ENCODE measurements around the gene PPP1R12B. TPM values are rescaled to one million over a fixed set of nuclear protein-coding genes. Genes with fewer than 3 reads are reported as not detected.

Gene PPP1R12B
- total RNA-seq, 3 donors from 2014 or later, result 80.9 to 655 (median 89.0) TPM

DNA sequence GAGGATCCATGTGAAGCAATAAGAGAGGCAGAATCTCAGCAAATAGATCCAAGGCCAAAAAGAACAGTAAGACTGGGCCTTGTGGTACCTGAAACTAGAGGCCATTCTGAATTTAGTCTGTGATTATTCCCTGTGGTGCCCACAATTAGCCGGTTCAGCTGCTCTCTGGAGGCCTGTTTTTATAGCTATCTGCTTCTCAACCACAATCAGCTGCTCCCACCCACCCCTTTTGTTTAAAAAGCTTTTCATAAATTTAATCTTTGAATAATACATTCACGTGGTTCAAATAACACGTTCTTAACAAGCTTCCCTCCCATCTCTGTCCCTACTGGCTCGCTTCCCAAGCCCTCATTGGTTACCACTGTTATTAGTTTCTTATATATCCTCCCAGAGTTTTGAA lies 24.8 kb upstream of the PPP1R12B start:
- DNase-seq (no peak), ATAC-seq (no peak)
- Histone ChIP-seq H3K4me3 (no peak overlapping the region), H3K4me1 (ENCODE audit: low read depth) (no peaks in the 10 kb centered on the region), H3K36me3 (ENCODE audit: low read depth) (no peaks in the 10 kb centered on the region), H3K9me3 (no peaks in the 10 kb centered on the region)
- TF ChIP-seq CTCF (IDR thresholded peaks at IDR 0.05), result no peak
- intact Hi-C loops (cut with DNase I, micrococcal nuclease), result no loop called here

- intact Hi-C loops (cut with DNase I, micrococcal nuclease), result no loop called here
- no peak overlapping the region for H3K4me3 ChIP-seq
- DNase-seq (no peak), ATAC-seq (no peak)
- no peaks in the 10 kb centered on the region for H3K36me3 ChIP-seq (ENCODE audit: low read depth)
- no peak for TF ChIP-seq CTCF (IDR thresholded peaks at IDR 0.05)
- H3K4me1 ChIP-seq (ENCODE audit: low read depth), result no peaks in the 10 kb centered on the region
- H3K9me3 ChIP-seq, result no peaks in the 10 kb centered on the region
Observed at GRCh38 chr1:202324646-202325045, 23.9 kb upstream of the PPP1R12B start.

DNA sequence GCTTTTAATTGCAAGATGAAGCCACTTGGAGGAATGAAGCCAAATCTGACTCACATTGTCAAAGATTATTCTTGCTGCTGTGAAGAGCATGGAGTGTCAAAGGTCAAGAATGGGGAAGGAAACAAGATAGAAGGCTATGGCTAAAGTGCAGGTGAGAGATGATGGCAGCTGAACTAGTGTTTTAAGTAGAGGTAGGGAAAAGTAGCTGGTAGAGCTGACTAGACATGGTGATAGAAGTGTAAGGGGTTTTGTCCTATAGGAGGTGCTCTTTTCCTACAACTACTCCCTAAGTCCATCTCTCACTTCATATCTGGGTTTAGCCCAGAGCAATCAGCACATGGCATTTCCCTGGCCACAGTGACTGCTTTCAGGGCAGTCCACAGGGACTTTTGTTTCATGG lies 18.6 kb upstream of the PPP1R12B start:
- H3K9me3 ChIP-seq, result no peaks in the 10 kb centered on the region
- intact Hi-C loops (cut with DNase I, micrococcal nuclease), result no loop called here
- H3K36me3 ChIP-seq (ENCODE audit: low read depth), result no peaks in the 10 kb centered on the region
- peak; percentile 26 for ATAC-seq
- TF ChIP-seq CTCF (IDR thresholded peaks at IDR 0.05), result no peak
- H3K4me3 ChIP-seq, result no peak overlapping the region
- DNase-seq, result no peak
- no peaks in the 10 kb centered on the region for H3K4me1 ChIP-seq (ENCODE audit: low read depth)

GRCh38 chr1:202333861-202334260 lies 14.6 kb upstream of the PPP1R12B start:
- Histone ChIP-seq H3K36me3 (ENCODE audit: low read depth) (no peaks in the 10 kb centered on the region), H3K9me3 (no peaks in the 10 kb centered on the region), H3K4me1 (ENCODE audit: low read depth) (no peaks in the 10 kb centered on the region), H3K4me3 (no peak overlapping the region)
- intact Hi-C loops (cut with DNase I, micrococcal nuclease), result no loop called here
- no peak for ATAC-seq
- no peak for DNase-seq
- no peak for TF ChIP-seq CTCF (IDR thresholded peaks at IDR 0.05)

GRCh38 chr1:202343652-202344349 lies 4.7 kb upstream of the PPP1R12B start:
- Histone ChIP-seq H3K9me3 (no peaks in the 10 kb centered on the region), H3K4me1 (ENCODE audit: low read depth) (no peaks in the 10 kb centered on the region), H3K4me3 (no peak overlapping the region), H3K36me3 (ENCODE audit: low read depth) (peaks cover 5% of the 10 kb centered on the region)
- intact Hi-C loops (cut with DNase I, micrococcal nuclease), result no loop called here
- ATAC-seq, result no peak
- peak; percentile 39 for TF ChIP-seq CTCF (IDR thresholded peaks at IDR 0.05)
- no peak for DNase-seq

All from mucosa of descending colon (tissue), 3 donors.